Measurements from ENCODE around the gene MMS19. TPM values are rescaled to one million over a fixed set of nuclear protein-coding genes. Genes with fewer than 3 reads are reported as not detected.

MMS19 gene
- total RNA-seq, 1 experiment from 2014 or later = 60.5 TPM

DNA sequence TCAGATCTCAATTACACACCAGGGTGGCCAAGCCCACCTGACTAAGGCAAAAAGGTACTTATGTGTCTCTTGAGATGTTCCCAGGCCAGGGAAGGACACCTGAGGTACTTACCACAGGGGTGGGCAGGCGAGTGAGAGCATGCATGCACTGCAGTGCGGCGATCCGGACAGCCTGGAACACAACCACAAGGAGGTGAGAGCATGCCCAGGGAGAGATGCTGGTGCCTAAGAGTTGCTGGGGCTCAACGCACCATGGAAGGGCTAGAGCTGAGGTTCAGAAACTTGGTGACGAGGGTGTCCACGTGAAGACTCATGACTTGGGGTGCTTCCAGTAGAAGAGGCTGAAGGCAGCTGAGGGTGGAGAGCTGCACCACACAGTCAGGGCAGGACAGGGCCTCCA lies 39.1 kb downstream of the MMS19 start:
- Histone ChIP-seq H3K4me1 (replicated peaks) (no peaks in the 10 kb centered on the region), H3K27me3 (replicated peaks) (no peaks in the 10 kb centered on the region), H3K4me3 (no peak overlapping the region), H3K27ac (no peak overlapping the region), H3K36me3 (peaks cover 100% of the 10 kb centered on the region), H3K9me3 (replicated peaks) (no peaks in the 10 kb centered on the region)
- DNase-seq (ENCODE audit: low read depth in 1 of 2, low spot score in 2 of 2) = no peak

DNA sequence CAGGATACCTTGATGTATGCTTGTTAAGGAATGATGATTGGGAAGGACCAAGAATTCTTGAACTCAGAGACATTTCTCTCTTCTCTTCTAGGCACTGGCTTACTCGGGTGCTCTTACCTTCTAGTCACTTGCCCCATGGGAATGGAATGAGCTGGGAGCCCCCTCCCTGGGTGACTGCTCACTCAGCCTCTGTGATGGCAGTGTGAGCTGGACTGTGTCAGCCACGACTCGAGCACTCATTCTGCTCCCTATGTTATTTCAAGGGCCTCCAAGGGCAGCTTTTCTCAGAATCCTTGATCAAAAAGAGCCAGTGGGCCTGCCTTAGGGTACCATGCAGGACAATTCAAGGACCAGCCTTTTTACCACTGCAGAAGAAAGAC lies 41.5 kb downstream of the MMS19 start:
- H3K27me3 ChIP-seq (replicated peaks) = no peaks in the 10 kb centered on the region
- no peaks in the 10 kb centered on the region for H3K9me3 ChIP-seq (replicated peaks)
- DNase-seq (ENCODE audit: low read depth in 1 of 2, low spot score in 2 of 2) = no peak
- H3K4me3 ChIP-seq = no peak overlapping the region
- H3K4me1 ChIP-seq (replicated peaks) = no peaks in the 10 kb centered on the region
- H3K27ac ChIP-seq = no peak overlapping the region
- H3K36me3 ChIP-seq = peaks cover 100% of the 10 kb centered on the region

DNA sequence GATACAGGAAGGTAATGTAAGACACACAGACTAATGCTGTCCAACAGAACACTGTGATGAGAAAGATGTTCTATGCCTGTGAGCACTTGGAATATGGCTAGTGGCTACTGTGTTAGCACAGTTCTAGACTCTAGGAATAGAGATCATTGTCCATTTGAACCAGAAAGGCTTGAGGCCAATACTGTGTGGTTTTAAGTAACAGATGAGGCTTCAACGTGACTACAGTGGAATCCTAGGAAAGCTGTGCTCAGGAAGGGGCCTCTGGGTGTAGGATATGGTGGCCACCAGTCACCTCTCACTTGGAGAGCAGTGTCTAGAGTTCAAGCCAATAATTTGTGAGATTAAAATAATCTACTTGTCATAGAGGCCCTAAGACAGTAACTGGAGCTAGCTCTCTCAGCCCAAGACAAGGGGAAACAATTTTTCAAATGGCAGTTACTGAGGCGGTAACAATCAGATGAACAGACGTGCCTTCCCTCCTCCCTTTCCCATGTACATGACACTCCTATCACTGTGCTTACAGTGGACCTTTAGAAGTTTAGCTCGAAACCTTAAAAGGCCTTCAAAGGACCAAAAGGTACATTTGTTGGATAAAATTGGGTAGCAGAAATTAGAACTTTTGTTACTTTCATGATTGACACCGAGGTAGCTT lies 42.1 kb downstream of the MMS19 start:
- Histone ChIP-seq H3K36me3 (peaks cover 100% of the 10 kb centered on the region), H3K27ac (no peak overlapping the region), H3K4me1 (replicated peaks) (no peaks in the 10 kb centered on the region), H3K9me3 (replicated peaks) (no peaks in the 10 kb centered on the region), H3K27me3 (replicated peaks) (no peaks in the 10 kb centered on the region), H3K4me3 (no peak overlapping the region)
- DNase-seq (ENCODE audit: low read depth in 1 of 2, low spot score in 2 of 2) = no peak

DNA sequence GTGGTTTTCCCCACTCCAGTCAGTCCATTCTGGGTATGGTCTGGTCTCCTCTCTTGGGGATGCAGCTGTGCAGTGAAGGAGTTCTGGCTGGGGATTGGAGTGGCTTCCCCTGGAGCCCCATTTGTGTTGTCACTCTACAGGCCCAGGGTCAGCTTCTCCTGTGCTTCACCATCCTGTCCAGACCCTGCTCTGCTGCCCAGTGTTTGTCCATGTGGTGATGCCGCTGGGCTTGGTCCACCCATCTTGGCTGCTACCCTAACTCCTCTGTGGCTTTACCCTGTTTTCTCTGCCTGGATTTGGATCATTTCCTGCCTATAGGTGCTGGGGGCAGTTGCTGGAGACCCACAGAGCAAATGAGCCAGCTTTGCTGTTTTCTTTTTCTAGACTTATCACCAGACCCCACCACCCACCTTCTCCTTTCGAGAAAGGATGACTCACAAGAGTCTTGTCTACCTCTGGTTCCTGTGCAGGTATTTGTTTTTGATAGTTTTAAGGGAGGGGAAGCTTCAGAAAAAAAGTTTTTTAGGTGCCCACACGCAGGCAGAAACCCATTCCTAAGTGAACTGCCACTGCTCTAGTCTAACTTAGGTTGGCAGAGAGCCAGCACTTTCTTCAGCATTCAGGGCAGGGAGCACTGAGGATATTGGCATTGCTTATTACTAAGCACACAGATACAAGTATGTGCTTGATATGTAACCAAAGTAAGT lies 43.7 kb downstream of the MMS19 start:
- H3K4me1 ChIP-seq (replicated peaks) = no peaks in the 10 kb centered on the region
- H3K4me3 ChIP-seq = no peak overlapping the region
- H3K36me3 ChIP-seq = peaks cover 92% of the 10 kb centered on the region
- H3K27ac ChIP-seq = no peak overlapping the region
- no peaks in the 10 kb centered on the region for H3K9me3 ChIP-seq (replicated peaks)
- no peak for DNase-seq (ENCODE audit: low read depth in 1 of 2, low spot score in 2 of 2)
- H3K27me3 ChIP-seq (replicated peaks) = no peaks in the 10 kb centered on the region

DNA sequence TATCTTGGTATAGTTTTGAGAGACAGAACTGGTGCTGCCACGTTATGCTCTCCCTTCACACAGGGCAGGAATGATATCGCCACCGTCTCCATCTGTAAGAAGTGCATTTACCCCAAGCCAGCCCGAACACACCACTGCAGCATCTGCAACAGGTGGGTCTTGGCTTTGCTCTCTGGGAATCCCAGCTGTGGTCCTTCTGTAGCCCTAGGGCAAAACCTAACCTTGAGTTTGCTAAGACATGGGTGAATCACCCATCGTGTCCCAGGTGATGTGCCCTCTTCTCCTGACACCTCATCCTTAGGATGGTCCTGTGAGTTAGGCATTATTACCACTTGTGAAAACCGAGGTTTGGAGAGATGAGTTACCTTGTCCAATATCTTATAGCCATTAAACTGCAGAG lies 45.9 kb downstream of the MMS19 start:
- DNase-seq (ENCODE audit: low read depth in 1 of 2, low spot score in 2 of 2) = no peak
- peaks cover 71% of the 10 kb centered on the region for H3K36me3 ChIP-seq
- peaks cover 5% of the 10 kb centered on the region for H3K4me1 ChIP-seq (replicated peaks)
- no peak overlapping the region for H3K27ac ChIP-seq
- H3K4me3 ChIP-seq = no peak overlapping the region
- no peaks in the 10 kb centered on the region for H3K27me3 ChIP-seq (replicated peaks)
- H3K9me3 ChIP-seq (replicated peaks) = no peaks in the 10 kb centered on the region

DNA sequence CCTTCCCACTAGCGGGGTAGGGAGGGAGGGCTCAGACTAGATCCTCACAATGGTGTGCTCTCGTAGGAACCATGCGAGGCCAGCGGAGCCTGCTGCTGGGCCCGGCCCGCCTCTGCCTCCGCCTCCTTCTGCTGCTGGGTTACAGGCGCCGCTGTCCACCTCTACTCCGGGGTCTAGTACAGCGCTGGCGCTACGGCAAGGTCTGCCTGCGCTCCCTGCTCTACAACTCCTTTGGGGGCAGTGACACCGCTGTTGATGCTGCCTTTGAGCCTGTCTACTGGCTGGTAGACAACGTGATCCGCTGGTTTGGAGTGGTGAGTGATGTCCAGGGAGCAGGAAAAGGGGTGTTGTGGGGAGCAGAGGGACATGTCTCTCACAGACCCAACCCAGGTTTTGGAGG lies 46.6 kb downstream of the MMS19 start:
- Histone ChIP-seq H3K27ac (no peak overlapping the region), H3K9me3 (replicated peaks) (no peaks in the 10 kb centered on the region), H3K4me3 (no peak overlapping the region), H3K36me3 (peaks cover 63% of the 10 kb centered on the region), H3K27me3 (replicated peaks) (no peaks in the 10 kb centered on the region), H3K4me1 (replicated peaks) (peaks cover 12% of the 10 kb centered on the region)
- DNase-seq (ENCODE audit: low read depth in 1 of 2, low spot score in 2 of 2) = no peak

DNA sequence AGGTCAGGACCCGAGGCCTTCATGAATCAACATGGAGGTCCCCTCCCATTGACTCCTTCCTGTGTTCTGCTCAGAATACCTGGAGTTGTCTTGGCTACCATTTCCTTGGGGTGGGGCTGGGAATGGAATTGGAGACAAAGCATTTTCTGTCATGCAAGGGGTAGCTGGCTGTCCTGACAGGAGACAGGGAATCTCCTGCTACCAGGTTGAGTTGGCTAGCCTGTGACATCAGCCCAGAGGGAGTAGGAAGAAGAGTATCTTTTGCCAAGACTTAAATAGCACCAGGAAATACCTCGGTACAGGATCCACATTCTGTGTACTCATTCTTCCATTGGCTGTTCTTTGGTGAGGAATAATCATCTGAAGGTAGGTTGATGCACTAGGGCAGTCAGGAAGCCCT lies 47.4 kb downstream of the MMS19 start:
- H3K36me3 ChIP-seq = peaks cover 58% of the 10 kb centered on the region
- no peak overlapping the region for H3K27ac ChIP-seq
- no peak for DNase-seq (ENCODE audit: low read depth in 1 of 2, low spot score in 2 of 2)
- H3K9me3 ChIP-seq (replicated peaks) = no peaks in the 10 kb centered on the region
- no peak overlapping the region for H3K4me3 ChIP-seq
- no peaks in the 10 kb centered on the region for H3K27me3 ChIP-seq (replicated peaks)
- peaks cover 12% of the 10 kb centered on the region for H3K4me1 ChIP-seq (replicated peaks)

DNA sequence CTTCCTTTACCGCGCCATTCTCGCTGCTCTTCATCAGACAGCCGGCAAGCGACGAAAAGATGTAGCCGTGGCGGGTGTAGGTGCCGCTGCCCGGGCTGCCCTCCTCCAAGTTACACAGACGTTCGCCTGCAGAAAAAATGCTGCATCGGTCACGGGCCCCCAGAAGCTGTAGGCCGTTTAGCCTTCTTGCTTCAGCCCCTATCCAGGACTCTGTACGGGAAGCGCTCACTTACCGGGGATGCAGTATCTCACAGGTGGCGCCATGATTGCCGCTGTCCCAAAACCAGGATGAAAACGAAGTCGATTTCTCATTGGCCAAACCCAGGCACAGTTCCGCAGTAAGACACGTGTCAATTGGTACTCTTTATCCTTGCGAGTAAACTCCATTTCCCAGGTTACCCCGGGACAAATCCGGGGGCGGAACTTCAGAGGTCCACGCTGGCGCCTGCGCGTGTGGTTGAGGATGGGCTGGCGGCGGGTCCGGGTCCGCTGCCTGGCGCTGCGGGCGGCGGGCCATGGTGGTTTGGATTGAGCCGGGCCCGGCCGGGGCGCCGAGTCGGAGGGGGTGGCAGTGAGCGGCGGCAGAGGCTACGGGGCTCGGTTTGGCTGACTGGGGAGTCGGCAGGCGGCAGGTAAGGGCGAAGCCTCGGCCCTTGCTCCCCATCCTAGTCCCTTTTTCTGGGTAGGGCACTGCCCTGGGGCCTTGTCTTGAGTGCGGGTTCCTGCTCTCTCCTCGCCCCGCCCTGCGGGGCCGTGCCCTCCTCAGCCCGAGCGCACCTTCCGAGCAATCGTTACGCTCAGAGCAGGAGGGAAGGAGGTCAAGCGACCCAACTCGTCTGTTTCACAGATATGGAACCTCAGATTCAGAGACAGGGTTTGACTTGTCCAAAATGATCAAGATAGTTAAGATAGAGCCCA lies 52.2 kb downstream of the MMS19 start, which contains the start of the genes EXOSC1 and ZDHHC16:
Gene EXOSC1, minus strand, starts transcription at position 285 of the 918 bp plus-strand sequence. Its CDS starts 21 bp downstream, at position 264.
Gene ZDHHC16, plus strand, starts transcription at position 454 of the 918 bp plus-strand sequence. CDS start 5,501 bp downstream, outside the sequence.
- Histone ChIP-seq H3K27ac (peak within 1 kb of the TSS; percentile 15; the same call in 1 of the 2 replicates), H3K27me3 (replicated peaks) (no peaks in the 10 kb centered on the region), H3K9me3 (replicated peaks) (no peaks in the 10 kb centered on the region), H3K4me3 (peak within 1 kb of the TSS; percentile 75), H3K4me1 (replicated peaks) (peaks cover 17% of the 10 kb centered on the region), H3K36me3 (peaks cover 38% of the 10 kb centered on the region)
- peak; percentile 91 to 93 for DNase-seq (ENCODE audit: low read depth in 1 of 2, low spot score in 2 of 2)

DNA sequence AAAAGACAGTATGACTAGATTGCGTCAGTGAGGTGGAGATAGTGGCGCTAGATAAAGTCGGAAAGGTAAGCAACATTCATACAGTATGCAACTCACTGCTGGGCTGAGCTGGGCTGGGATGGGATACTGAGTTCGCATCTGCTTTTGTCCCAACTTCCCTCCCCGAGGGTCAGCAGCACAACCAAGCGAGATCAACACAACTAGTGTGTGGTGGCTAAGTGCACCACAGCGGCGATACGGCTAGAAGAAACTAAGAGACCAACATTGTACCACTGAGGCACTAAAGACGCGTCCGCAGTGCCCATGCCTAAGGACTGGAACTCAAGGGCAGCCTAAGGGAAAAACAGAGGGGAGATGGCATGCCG lies 52.9 kb downstream of the MMS19 start:
- H3K4me3 ChIP-seq = peak overlapping the region; percentile 75
- H3K4me1 ChIP-seq (replicated peaks) = peaks cover 17% of the 10 kb centered on the region
- DNase-seq (ENCODE audit: low read depth in 1 of 2, low spot score in 2 of 2) = no peak
- no peak overlapping the region for H3K27ac ChIP-seq
- no peaks in the 10 kb centered on the region for H3K9me3 ChIP-seq (replicated peaks)
- peaks cover 38% of the 10 kb centered on the region for H3K36me3 ChIP-seq
- H3K27me3 ChIP-seq (replicated peaks) = no peaks in the 10 kb centered on the region

DNA sequence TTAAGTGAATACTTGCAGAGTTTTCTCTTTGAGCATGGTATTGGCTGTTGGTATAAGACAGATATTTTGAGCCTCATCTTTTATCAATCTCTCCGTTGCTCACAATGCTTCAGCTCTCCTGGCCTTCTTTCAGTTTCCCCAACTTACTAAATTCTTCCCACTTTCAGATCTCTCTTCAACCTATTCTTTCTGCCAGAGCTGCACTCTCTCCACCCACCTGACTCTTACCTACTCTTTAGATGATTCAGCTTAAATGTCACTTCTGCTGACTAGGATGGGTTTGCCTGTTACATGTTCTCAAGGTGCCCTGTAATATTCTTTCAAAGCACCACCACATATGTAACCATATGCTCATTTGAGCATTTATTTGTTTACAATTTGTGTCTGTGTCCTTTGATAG lies 54.0 kb downstream of the MMS19 start:
- peaks cover 17% of the 10 kb centered on the region for H3K4me1 ChIP-seq (replicated peaks)
- H3K9me3 ChIP-seq (replicated peaks) = no peaks in the 10 kb centered on the region
- no peak for DNase-seq (ENCODE audit: low read depth in 1 of 2, low spot score in 2 of 2)
- peaks cover 45% of the 10 kb centered on the region for H3K36me3 ChIP-seq
- no peak overlapping the region for H3K4me3 ChIP-seq
- H3K27ac ChIP-seq = no peak overlapping the region
- no peaks in the 10 kb centered on the region for H3K27me3 ChIP-seq (replicated peaks)

DNA sequence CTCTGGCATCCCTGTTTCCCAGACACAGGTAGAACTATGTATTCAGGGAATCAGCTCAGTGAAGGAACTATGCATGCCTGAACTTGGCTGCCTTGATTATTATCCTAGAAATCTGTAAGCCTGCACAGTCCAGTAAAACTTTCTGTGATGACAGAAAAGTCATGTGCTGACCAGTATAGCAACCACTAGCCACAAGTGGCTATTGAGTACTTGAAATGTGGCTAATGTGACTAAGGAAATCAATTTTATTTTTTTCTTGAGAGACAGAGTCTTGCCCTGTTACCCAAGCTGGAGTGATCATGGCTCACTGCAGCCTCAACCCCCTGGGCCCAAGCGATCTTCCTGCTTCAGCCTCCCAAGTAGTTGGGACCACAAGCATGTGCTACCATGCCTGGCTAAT lies 55.9 kb downstream of the MMS19 start:
- no peaks in the 10 kb centered on the region for H3K9me3 ChIP-seq (replicated peaks)
- H3K27me3 ChIP-seq (replicated peaks) = no peaks in the 10 kb centered on the region
- peaks cover 12% of the 10 kb centered on the region for H3K4me1 ChIP-seq (replicated peaks)
- H3K4me3 ChIP-seq = no peak overlapping the region
- H3K27ac ChIP-seq = no peak overlapping the region
- DNase-seq (ENCODE audit: low read depth in 1 of 2, low spot score in 2 of 2) = no peak
- H3K36me3 ChIP-seq = peaks cover 58% of the 10 kb centered on the region

DNA sequence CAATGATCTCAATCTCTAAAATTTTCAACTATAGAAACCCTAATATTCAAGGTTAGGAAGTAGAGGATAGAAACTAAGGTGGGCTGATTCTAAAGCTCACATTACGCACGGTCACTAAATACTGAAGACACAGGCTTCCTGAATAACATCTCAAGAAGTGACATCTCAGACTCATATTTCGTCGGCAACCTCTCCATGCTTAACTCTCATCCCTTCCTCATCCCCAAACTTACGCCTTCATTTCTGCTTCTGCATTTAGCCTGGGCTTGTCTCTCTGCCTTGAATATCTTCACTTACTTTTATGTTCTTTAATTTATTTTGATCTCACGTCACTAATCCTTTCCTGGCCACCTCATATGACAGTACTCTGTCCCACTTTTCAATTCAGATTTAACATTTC lies 63.0 kb downstream of the MMS19 start:
- no peak for DNase-seq (ENCODE audit: low read depth in 1 of 2, low spot score in 2 of 2)
- H3K4me3 ChIP-seq = no peak overlapping the region
- H3K4me1 ChIP-seq (replicated peaks) = no peaks in the 10 kb centered on the region
- H3K9me3 ChIP-seq (replicated peaks) = no peaks in the 10 kb centered on the region
- H3K36me3 ChIP-seq = peaks cover 82% of the 10 kb centered on the region
- no peaks in the 10 kb centered on the region for H3K27me3 ChIP-seq (replicated peaks)
- no peak overlapping the region for H3K27ac ChIP-seq

DNA sequence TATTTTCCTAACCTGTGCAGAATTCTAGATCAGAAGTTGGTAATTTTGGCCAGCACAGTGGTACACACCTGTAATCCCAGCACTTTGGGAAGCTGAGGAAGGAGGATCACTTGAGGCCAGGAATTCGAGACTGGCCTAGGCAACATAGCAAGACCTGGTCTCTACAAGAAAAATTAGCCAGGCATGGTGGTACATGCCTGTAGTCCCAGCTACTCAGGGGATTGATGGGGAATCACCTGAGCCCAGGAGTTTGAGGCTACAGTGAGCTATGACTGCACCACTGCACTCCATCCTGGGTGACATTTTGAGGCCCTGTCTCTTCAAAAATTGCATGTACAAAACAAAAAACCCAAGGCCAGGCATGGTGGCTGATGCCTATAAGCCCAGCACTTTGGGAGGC lies 63.7 kb downstream of the MMS19 start:
- DNase-seq (ENCODE audit: low read depth in 1 of 2, low spot score in 2 of 2) = no peak
- Histone ChIP-seq H3K4me3 (no peak overlapping the region), H3K27me3 (replicated peaks) (no peaks in the 10 kb centered on the region; the same call in 1 of the 2 replicates), H3K4me1 (replicated peaks) (no peaks in the 10 kb centered on the region), H3K9me3 (replicated peaks) (no peaks in the 10 kb centered on the region), H3K27ac (no peak overlapping the region), H3K36me3 (peaks cover 82% of the 10 kb centered on the region)

DNA sequence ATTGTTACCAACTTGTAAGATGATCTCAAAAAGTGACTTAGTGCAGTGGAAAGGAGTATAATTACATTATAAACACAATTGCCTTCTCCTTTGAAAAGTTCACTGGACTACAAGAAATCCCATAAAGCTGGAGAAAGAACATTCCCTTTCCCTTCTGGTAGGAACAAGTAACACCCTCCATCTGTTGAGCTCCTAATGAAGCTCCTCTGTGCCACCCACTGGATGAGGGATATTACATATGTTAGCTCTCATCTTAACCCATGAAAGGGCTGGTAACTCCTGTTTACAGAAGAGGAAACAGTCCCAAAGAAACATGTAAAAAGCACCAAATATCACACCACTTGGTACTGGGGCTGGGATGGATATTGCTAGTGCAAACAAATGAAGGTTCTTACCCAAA lies 64.2 kb downstream of the MMS19 start:
- DNase-seq (ENCODE audit: low read depth in 1 of 2, low spot score in 2 of 2) = no peak
- Histone ChIP-seq H3K27me3 (replicated peaks) (no peaks in the 10 kb centered on the region; the same call in 1 of the 2 replicates), H3K9me3 (replicated peaks) (no peaks in the 10 kb centered on the region), H3K27ac (no peak overlapping the region), H3K4me3 (no peak overlapping the region), H3K4me1 (replicated peaks) (no peaks in the 10 kb centered on the region), H3K36me3 (peaks cover 82% of the 10 kb centered on the region)

All from SJSA1 (cell line).